GM18951 (cell line): Measurements from ENCODE around the gene G3BP2.
"Not testable (repeated sequence)": the region's sequence is repeated elsewhere in the genome, so short reads cannot be mapped to it uniquely, and the experiment has no call there.

ENCODE experiments used
- POLR2A ChIP-seq: IDR thresholded peaks from 4 replicates; pipeline ENCODE4 v1.6.1; 2011; ENCODE audit warnings: mild to moderate bottlenecking; ENCODE audit not compliant: insufficient read length, insufficient read depth; ENCODE audit errors: extremely low read depth
- in situ Hi-C: fragments of 300-500 bp; cut with MboI; formaldehyde crosslinking; loops from one replicate; pipeline ENCODE4 v1.12.0; 2022; ENCODE audit warnings: low sequenced_read_pairs, mixed read lengths, inconsistent platforms; ENCODE audit not compliant: unreplicated experiment

Gene G3BP2

GRCh38 chr4:75672461-75673026, 667 bp downstream of the G3BP2 start:
- in situ Hi-C loops, result no loop called here
- no peak for TF ChIP-seq POLR2A

GRCh38 chr4:75671802-75672421, 1.3 kb downstream of the G3BP2 start:
- in situ Hi-C loops, result no loop called here

GRCh38 chr4:75668596-75668995, 4.6 kb downstream of the G3BP2 start:
- in situ Hi-C loops, result no loop called here
- TF ChIP-seq POLR2A, result no peak

More at GRCh38 chr4:75671802-75672421, 1.3 kb downstream of the G3BP2 start:
- TF ChIP-seq POLR2A, result no peak

GRCh38 chr4:75667636-75668035, 5.6 kb downstream of the G3BP2 start:
- in situ Hi-C loops, result not testable (repeated sequence)

GRCh38 chr4:75666299-75666698, 6.9 kb downstream of the G3BP2 start:
- no peak for TF ChIP-seq POLR2A
- in situ Hi-C loops, result no loop called here

GRCh38 chr4:75664604-75665003, 8.6 kb downstream of the G3BP2 start:
- in situ Hi-C loops, result not testable (repeated sequence)

GRCh38 chr4:75662626-75663025, 10.6 kb downstream of the G3BP2 start:
- in situ Hi-C loops, result no loop called here

GRCh38 chr4:75660491-75660890, 12.7 kb downstream of the G3BP2 start:
- in situ Hi-C loops, result no loop called here
- no peak for TF ChIP-seq POLR2A

More at GRCh38 chr4:75662626-75663025, 10.6 kb downstream of the G3BP2 start:
- no peak for TF ChIP-seq POLR2A

GRCh38 chr4:75659512-75660031, 13.6 kb downstream of the G3BP2 start:
- no peak for TF ChIP-seq POLR2A
- in situ Hi-C loops, result no loop called here

- in situ Hi-C loops, result no loop called here
- TF ChIP-seq POLR2A, result no peak
These were observed 14.3 kb downstream of the G3BP2 start for GRCh38 chr4:75658876-75659275.

- TF ChIP-seq POLR2A, result no peak
- in situ Hi-C loops, result no loop called here
These were observed 17.6 kb downstream of the G3BP2 start for GRCh38 chr4:75655562-75655961.

- TF ChIP-seq POLR2A, result no peak
- in situ Hi-C loops, result no loop called here
These were observed 18.3 kb downstream of the G3BP2 start for GRCh38 chr4:75654905-75655304.

- no peak for TF ChIP-seq POLR2A
- in situ Hi-C loops, result no loop called here
These were observed 19.2 kb downstream of the G3BP2 start for GRCh38 chr4:75653845-75654503.

GRCh38 chr4:75644095-75644494, 29.1 kb downstream of the G3BP2 start:
- no peak for TF ChIP-seq POLR2A
- in situ Hi-C loops, result no loop called here
